Adrenal gland (tissue), 5 donors: ENCODE results near the gene CNOT2.

Experiments
- CTCF ChIP-seq, 6 experiments: fragments of 450-650 bp in 4 of 6; fragments of 200-600 bp in 2 of 6; sonication (generic) in 1 of 6; IDR thresholded peaks; 1 replicate in 5 of 6; 2 replicates in 1 of 6; pipeline versions ENCODE4 v1.5.1 to v1.8.0; 2016 to 2021; ENCODE audit warnings: antibody characterized with exemption in 6 of 6, mild to moderate bottlenecking in 2 of 6, moderate library complexity in 1 of 6
- POLR2A ChIP-seq, 2 donors: fragments of 450-650 bp; IDR thresholded peaks; one replicate each; pipeline ENCODE4 v1.6.1; 2017; ENCODE audit warnings: antibody characterized with exemption in 2 of 2, mild to moderate bottlenecking in 2 of 2, moderate library complexity in 1 of 2
- donor health status: DM: no; HTN: no; CAD: no.

GRCh38 chr12:70244409-70244808 lies 1.2 kb downstream of the CNOT2 start:
- TF ChIP-seq CTCF (IDR thresholded peaks at IDR 0.05) (no peak), POLR2A (IDR thresholded peaks at IDR 0.05) (no peak)
